HG03066 (cell line): Measurements from ENCODE around the gene FARSB.
"Not testable (repeated sequence)": the region's sequence is repeated elsewhere in the genome, so short reads cannot be mapped to it uniquely, and the experiment has no call there.

Source experiments
- ATAC-seq: cut with Tn5 transposase; IDR thresholded peaks from one replicate; pipeline ENCODE4 v1.9.1; 2021; ENCODE audit warnings: low read depth; ENCODE audit not compliant: unreplicated experiment

The FARSB gene

GRCh38 chr2:222609381-222609780, 46.5 kb downstream of the FARSB start:
- ATAC-seq = no peak

- ATAC-seq = no peak
Observed at GRCh38 chr2:222608081-222608480, 47.8 kb downstream of the FARSB start.

GRCh38 chr2:222606306-222606705, 49.6 kb downstream of the FARSB start:
- no peak for ATAC-seq

- ATAC-seq = no peak
Observed at GRCh38 chr2:222604749-222605515, 51.0 kb downstream of the FARSB start.

GRCh38 chr2:222603501-222603900, 52.4 kb downstream of the FARSB start:
- no peak for ATAC-seq

- ATAC-seq = no peak
Observed at GRCh38 chr2:222598611-222599010, 57.3 kb downstream of the FARSB start.

- ATAC-seq = no peak
Observed at GRCh38 chr2:222595581-222595980, 60.3 kb downstream of the FARSB start.

GRCh38 chr2:222594679-222595078, 61.2 kb downstream of the FARSB start:
- no peak for ATAC-seq

GRCh38 chr2:222592176-222592575, 63.7 kb downstream of the FARSB start:
- no peak for ATAC-seq

- ATAC-seq = no peak
Observed at GRCh38 chr2:222591661-222592060, 64.2 kb downstream of the FARSB start.

GRCh38 chr2:222584589-222584988, 71.3 kb downstream of the FARSB start:
- not testable (repeated sequence) for ATAC-seq

GRCh38 chr2:222582928-222583327, 73.0 kb downstream of the FARSB start:
- no peak for ATAC-seq

GRCh38 chr2:222577341-222577740, 78.6 kb downstream of the FARSB start:
- ATAC-seq = no peak

- ATAC-seq = no peak
Observed at GRCh38 chr2:222576171-222577081, 79.5 kb downstream of the FARSB start.

GRCh38 chr2:222575618-222576017, 80.3 kb downstream of the FARSB start:
- ATAC-seq = no peak

- no peak for ATAC-seq
Observed at GRCh38 chr2:222572751-222573174, 83.1 kb downstream of the FARSB start.

GRCh38 chr2:222572264-222572721, 83.6 kb downstream of the FARSB start:
- no peak for ATAC-seq

GRCh38 chr2:222569826-222570225, 86.1 kb downstream of the FARSB start:
- no peak for ATAC-seq

- no peak for ATAC-seq
Observed at GRCh38 chr2:222568865-222569264, 87.0 kb downstream of the FARSB start.

GRCh38 chr2:222566229-222566628, 89.7 kb downstream of the FARSB start:
- ATAC-seq = no peak

GRCh38 chr2:222563936-222564335, 92.0 kb downstream of the FARSB start:
- ATAC-seq = no peak
